Fibroblast of lung (primary cell): Measurements from ENCODE around the gene TMTC2.

Source experiments
- EZH2 ChIP-seq: IDR thresholded peaks from 2 replicates; pipeline ENCODE4 v1.5.1; 2012; ENCODE audit warnings: low read length, control low read depth, mild to moderate bottlenecking; ENCODE audit errors: missing control alignments
- TF ChIP-seq, protein P1 (sequence below), 2 donors: IDR thresholded peaks in 1 of 2; conservative IDR thresholded peaks in 1 of 2; 1 replicate in 1 of 2; 2 replicates in 1 of 2; pipeline ENCODE4 v1.5.1; 2011 to 2012; ENCODE audit warnings: low read length in 2 of 2, control low read depth in 1 of 2, inconsistent platforms in 1 of 2, low read depth in 1 of 2, mild to moderate bottlenecking in 1 of 2

DNA sequence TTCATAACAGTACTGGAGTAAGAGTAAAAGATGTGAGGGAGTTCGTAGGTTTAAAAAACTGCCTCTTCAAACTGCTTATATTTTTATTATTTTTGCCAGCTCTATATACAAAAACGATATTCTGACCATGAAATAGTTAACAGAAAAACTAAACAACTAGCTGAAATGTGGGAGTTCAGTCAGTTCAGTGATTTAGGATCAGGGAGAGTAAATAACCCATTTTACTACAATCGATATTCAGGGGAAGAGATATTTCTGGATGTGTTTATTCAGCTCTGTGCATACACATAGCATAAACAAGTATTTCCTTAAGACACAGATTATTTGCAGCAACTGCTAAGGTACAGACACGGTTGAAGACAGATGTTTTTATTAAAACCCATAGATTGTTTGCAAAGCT is 470.9 kb downstream of the TMTC2 start:
- TF ChIP-seq, protein P1, sequence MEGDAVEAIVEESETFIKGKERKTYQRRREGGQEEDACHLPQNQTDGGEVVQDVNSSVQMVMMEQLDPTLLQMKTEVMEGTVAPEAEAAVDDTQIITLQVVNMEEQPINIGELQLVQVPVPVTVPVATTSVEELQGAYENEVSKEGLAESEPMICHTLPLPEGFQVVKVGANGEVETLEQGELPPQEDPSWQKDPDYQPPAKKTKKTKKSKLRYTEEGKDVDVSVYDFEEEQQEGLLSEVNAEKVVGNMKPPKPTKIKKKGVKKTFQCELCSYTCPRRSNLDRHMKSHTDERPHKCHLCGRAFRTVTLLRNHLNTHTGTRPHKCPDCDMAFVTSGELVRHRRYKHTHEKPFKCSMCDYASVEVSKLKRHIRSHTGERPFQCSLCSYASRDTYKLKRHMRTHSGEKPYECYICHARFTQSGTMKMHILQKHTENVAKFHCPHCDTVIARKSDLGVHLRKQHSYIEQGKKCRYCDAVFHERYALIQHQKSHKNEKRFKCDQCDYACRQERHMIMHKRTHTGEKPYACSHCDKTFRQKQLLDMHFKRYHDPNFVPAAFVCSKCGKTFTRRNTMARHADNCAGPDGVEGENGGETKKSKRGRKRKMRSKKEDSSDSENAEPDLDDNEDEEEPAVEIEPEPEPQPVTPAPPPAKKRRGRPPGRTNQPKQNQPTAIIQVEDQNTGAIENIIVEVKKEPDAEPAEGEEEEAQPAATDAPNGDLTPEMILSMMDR (conservative IDR thresholded peaks at IDR 0.05 in 1 of 2, IDR thresholded peaks at IDR 0.05 in 1 of 2; ENCODE audit: low read depth in 1 of 2, low read length in 2 of 2) = no peak
- no peak for TF ChIP-seq EZH2
